GM19023 (cell line): ENCODE results near the gene ACTN1.
"Not testable (repeated sequence)": the region's sequence is repeated elsewhere in the genome, so short reads cannot be mapped to it uniquely, and the experiment has no call there.

Experiments
- ATAC-seq: cut with Tn5 transposase; IDR thresholded peaks from one replicate; pipeline ENCODE4 v1.9.1; 2021; ENCODE audit warnings: mild to moderate bottlenecking, moderate library complexity; ENCODE audit not compliant: unreplicated experiment

The ACTN1 gene

DNA sequence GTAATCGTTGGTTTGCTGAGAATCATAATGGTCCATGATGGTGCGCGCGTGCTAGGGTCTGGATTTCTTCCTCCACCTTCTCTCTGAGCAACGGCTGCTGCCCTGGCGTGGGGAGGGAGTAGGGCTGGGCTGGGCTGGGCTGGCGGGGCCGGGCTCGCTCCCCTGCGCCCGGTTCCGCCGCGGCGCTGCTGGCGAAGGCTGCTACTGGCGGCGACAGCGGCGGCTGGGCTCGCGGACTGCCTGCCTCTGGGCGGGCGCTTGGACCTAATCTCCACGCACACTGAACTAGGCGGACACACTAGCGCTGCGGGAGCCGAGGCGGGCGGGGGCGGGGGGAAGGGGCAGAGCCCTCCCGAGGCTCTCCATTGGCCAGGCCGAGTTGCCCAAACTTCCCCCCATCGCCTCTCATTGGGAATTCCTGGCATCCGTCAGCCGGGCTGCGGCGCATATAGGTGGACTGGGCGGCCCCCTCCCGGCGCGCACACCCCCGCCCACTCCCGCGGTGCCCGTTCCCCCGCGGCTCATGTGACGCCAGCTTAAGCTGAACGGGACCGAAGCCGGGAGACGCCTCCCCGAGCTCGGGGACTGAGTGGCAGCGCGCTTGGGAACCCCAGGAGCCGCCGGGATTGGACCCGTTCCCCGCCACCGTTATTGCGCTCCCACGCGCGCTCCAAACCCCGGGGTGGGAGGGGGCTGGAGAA, at the start of gene ACTN1:
ACTN1 (minus strand) TSS at position 282 of the 701 bp plus-strand sequence; CDS start at position 36, 246 bp downstream.
- ATAC-seq, result no peak

- no peak for ATAC-seq
Measured at GRCh38 chr14:69027242-69027913, 48.3 kb upstream of the ACTN1 start.

DNA sequence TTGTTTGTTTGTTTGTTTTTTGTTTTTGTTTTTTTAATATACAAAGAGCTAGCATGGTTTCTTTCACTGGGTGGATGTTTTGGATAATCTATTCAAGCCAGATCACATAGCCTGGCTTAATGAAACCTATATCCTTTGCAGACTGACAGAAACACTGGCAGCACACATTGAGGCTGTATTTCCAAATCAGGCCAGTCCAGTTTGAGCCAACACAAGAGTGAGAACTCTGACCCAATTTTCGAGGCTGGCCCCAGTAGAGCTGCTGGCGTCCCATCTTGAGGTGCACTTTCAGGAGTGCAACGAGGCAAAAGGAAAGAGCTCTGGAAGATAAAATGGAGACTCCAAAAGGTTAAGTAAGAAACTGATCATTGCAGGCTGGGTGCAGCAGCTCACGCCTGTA, 43.9 kb upstream of the ACTN1 start:
- ATAC-seq, result no peak

DNA sequence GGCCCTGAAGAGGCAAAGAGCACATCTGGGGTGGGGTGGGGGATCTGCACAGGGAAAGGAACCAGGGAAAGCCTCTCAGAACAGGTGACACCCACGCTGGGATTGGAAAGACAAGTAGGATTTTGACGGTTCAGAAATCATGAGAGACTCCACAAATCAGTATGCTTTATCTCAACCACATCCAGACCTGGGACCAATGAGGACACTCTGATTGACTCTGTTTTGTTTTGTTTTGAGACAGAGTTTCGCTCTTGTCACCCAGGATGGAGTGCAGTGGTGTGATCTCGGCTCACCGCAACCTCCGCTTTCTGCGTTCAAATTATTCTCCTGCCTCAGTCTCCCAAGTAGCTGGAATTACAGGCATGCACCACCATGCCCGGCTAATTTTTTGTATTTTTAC, 43.0 kb upstream of the ACTN1 start:
- not testable (repeated sequence) for ATAC-seq

DNA sequence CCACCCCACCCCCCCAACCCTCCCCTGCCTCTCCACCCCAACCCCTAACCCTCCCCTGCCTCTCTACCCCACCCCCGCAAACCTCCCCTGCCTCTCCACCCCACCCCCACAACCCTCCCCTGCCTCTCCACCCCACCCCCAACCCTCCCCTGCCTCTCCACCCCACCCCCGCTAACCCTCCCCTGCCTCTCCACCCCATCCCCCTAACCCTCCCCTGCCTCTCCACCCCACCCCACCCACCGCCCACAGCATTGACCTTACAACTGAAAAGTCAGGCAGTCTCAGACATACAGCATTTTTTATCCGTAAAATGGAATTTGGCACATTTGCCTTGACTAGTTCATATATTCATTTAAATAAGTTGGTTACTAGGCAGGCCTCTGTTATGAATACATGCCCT, 38.6 kb upstream of the ACTN1 start:
- no peak for ATAC-seq

DNA sequence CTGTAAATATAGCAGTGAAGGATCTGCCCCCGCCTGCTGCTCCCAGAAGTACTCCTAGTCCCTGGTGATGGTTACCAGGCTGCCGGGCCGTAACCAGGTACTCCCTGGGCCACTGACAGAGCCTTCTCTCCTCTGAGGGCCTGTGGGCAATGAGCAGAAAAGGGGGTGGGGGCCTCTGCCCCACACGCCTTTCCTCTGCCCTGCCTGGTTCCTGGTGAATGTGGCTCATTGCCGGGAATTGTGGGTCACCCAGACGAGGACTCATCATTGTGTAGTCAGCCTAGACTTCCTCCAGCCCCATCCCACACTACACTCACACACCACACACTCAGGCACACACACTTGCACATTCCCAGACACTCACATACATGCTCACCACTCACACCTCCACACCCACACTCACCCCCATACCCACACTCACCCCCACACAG, 35.7 kb upstream of the ACTN1 start:
- no peak for ATAC-seq

DNA sequence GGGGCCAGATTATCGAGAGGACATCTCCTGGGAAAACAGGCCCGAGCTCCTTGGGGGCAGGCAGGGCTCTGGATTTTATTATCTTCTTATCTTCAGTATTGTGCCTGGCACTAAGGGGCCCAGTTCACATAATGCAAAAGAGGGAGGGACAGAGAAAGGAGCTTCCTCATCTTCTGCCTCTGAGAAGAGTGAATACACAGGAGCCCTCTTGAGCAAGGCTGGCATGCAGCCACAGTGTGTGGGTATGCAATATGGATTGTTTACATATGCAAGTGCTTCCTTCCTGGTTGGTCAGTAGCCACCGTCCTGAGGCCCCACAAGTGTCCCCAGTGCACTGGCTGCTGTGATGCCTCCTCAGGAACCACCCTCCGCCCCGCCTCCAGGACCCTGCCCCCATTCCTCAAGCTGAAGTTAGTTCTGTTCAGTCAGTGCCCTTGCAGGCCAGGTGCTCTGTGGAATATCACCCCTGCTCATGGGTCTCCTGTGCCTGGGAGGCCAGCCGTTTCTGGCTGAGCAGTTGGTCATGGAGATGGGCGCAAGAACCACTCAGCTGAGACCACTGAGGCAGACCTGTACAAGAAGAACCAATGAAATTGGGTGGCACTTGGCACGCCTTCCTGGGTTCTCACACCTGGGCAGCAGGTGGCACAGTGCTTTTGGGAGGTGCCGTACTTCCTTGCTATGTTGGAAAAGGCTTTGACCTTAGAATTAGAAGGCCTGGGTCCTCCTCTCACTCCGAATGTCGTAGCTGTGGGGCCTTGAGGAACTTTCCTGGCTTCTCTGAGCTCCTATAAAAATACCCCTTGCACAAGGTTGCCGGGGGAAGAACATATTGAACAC, 35.1 kb upstream of the ACTN1 start:
- no peak for ATAC-seq

GRCh38 chr14:69012256-69012953, 33.3 kb upstream of the ACTN1 start:
- no peak for ATAC-seq

- ATAC-seq, result no peak
Measured at GRCh38 chr14:69010648-69011047, 31.5 kb upstream of the ACTN1 start.

DNA sequence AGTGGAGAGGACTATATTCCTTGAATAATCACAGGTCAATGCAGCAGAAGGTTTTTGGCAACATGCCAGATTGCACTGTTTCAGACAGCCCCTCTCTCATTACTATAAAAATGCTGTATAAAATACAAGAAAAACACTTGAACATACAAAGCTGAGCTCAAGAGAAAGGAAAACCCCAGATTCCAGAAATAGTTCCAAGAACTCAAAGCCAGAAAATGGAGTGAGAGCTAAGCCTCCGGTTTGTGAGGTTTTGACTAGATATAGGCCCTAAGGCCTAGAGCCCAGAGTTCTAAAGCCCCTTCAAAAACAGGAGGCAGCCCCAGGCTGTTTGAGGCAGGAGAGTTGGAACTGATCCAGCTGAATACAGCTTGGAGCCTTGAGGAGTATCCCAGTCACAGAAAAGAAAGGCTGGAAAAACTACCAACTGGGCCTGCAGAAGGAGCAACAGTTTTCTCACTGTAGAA, 29.4 kb upstream of the ACTN1 start:
- no peak for ATAC-seq

DNA sequence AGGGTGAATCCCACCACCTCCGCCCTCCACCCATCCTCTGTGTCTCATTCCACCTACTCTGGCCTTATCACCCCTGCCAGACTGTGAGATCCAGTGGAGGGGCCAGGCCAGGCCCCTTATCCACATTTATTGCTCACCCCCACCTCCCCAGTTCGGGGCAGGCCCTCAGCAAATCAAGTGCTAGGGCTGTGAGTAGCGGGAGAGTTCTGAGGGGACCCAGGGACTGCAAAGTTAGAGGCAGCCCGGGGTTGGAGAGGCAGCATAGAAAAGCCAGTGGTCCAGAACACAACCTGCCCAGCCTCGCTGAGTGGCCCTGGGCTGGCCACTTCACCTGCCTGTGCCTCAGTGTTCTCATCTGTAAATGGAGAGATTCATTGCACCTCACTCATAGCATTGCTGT, 27.2 kb upstream of the ACTN1 start:
- ATAC-seq, result no peak

- ATAC-seq, result no peak
Measured at GRCh38 chr14:69005432-69006148, 26.5 kb upstream of the ACTN1 start.

GRCh38 chr14:69004731-69005431, 25.8 kb upstream of the ACTN1 start:
- no peak for ATAC-seq

- no peak for ATAC-seq
Measured at GRCh38 chr14:69003626-69004025, 24.5 kb upstream of the ACTN1 start.

DNA sequence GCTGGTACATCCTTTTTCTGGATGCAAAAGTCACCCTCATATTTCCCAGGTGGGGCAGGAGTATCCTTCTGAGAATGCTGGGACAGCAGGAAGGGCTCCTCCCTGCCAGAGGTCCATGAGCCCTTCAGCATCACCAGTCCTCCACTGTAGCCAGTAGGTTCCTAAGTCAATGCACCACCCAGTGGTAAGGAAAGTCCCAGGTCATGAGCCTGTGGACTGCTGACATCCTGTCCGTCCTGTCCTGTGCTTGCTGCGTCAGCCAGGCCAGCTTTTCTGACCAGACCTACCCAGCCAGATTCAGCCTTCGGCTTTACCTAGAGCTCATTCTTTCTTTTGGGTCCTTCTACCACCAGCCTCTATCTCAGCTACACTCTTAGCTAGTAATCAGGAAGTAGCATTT, 23.0 kb upstream of the ACTN1 start:
- ATAC-seq, result no peak

DNA sequence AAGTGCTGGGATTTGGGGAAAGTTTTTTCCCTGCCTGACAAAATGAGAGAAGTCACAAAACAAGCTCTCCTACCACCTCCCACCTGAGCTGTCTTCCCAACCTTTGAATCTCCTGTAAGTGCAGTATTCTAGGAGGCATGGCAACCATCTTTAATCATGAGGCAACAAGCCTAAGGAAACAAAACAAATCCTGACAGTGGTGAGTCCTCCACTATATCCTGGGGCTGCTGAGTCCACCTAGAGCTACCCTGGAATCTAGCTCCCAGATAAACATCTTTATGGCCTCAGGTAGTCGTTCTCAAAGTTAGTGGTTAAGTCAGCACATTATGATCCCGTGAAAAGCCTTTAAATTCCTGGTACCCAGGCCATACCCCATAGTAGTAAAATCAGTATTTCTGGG, 22.3 kb upstream of the ACTN1 start:
- no peak for ATAC-seq

DNA sequence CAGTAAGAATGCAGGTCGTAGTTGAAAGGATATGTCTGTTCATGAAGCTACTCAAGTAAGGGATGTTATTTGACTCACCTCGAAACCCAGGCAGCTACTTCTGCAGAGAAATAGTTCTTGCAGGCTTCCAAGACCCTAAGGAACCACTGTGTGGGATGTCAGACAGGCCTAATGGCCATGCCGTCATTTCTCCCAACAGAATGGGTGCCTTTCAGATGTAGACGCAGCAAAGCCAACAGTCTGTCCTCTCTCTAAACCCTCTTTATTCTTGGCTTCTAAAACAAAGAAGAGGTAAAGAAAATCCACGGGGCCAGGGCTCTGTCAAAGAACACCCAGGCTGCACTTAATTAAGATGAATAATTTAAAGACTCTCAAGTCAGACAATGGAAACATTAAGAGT, 19.0 kb upstream of the ACTN1 start:
- no peak for ATAC-seq

GRCh38 chr14:68995731-68996130, 16.6 kb upstream of the ACTN1 start:
- no peak for ATAC-seq

DNA sequence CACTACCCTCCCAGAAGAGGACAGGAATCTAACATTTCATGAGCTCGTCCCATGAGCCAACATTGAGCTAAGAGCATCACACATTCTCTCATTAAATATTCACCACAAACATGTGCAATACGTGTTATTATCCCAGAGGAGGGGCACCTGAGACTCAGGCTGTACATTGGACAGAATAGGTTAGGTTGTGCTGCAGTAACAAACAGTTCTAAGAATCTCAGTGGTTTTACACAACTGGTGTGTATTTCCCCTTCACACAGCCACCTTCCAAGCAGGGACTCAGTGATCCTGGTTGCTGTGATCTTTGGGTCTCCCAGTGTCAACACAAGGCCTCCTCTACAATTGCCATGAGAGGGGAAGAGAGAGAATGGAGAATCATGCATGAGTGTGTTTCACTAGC, 15.0 kb upstream of the ACTN1 start:
- no peak for ATAC-seq

- ATAC-seq, result no peak
Measured at GRCh38 chr14:68987653-68988036, 8.5 kb upstream of the ACTN1 start.
